ENCODE results near the gene DIP2C. TPM values are rescaled to one million over a fixed set of nuclear protein-coding genes. Genes with fewer than 3 reads are reported as not detected.
"Not testable (repeated sequence)": the region's sequence is repeated elsewhere in the genome, so short reads cannot be mapped to it uniquely, and the experiment has no call there.

The DIP2C gene
- total RNA-seq, 6 experiments from 2014 or later = 23.2 to 28.9 (median 26.3) TPM

DNA sequence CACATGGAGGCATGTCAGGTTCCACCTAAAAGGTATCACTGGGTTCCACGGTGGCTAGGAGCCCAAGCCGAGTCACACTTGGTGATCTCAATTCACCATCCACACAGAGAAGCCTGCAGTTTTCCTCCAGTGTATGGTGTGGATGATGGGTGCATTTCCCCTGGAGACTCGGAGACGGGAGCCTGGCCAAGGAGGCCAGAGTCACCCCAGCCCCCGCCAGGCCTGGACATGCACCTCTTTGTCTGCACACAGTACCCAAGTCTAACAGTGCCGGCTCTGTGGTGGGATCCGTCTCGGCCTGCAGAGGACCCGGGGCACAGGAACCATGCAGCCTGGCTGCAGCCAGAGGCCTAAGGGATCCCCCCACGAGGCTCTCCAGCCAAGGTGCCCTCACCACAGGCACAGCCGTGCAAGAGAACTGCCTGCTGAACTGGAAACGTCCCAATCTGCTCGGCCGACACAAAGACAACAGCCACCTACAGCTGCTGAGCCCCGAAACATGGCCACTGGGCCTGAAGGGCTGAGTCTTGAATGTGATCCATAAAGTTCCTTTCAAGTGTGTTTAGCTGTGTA is 75.2 kb downstream of the DIP2C start:
- Mint-ChIP-seq H3K9me3 (no peaks in the 10 kb centered on the region; the same call in 1 of the 2 replicates), H3K36me3 (ENCODE audit: low read depth) (peaks cover 10% of the 10 kb centered on the region; the same call in 1 of the 2 replicates), H3K4me1 (ENCODE audit: low read depth) (peaks cover 80% of the 10 kb centered on the region), H3K4me3 (no peak overlapping the region; the same call in 1 of the 2 replicates), H3K27ac (peak overlapping the region; percentile 89; the same call in 1 of the 2 replicates), H3K27me3 (ENCODE audit: insufficient read depth) (peaks cover 4% of the 10 kb centered on the region)
- DNase-seq = no peak
- TF ChIP-seq CTCF (IDR thresholded peaks at IDR 0.05) = no peak

DNA sequence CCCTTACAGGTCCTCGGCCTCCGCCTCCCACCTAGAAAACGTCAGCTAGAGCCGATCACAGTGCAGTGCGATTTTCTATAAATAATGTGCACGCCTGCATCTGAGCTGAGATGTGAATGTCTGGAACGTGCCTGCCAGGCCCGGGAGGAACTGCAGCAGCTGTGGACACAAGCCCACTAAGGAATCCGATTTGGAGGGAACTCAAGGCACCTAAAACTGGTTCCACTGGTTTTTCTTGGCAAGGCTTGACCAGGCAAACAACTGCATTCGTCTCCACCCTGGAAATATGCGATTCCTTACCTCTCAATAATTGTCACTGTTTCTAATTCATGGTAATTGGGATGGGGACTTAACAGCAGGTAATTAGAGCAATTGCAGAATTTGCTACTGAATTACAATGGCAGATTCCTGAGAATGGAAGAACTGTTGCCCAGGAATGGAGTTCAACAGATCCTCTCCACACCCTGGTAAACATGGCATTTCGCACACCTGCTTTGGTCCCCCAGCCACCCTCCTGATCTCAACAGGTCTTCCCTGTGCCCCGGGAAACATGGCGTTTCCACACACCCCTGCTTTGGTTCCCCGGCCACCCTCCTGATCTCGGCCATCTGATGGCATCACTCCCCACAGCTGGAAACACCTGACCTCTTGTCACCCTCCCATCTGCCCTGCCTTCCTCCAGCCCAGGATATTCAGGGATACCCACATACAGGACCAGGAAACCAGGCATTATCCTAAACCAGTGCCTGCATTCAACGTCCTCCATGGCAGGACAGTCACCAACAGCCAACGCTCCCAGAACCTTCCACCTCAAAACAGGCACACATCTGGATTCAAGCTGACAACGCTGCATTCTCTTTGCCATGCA is 76.0 kb downstream of the DIP2C start:
- peaks cover 10% of the 10 kb centered on the region; the same call in 1 of the 2 replicates for H3K36me3 Mint-ChIP-seq (ENCODE audit: low read depth)

GRCh38 chr10:612696-613095 is 76.8 kb downstream of the DIP2C start:
- no peak overlapping the region for H3K4me3 Mint-ChIP-seq

More for the DNA sequence above, 76.0 kb downstream of the DIP2C start:
- Mint-ChIP-seq H3K27me3 (ENCODE audit: insufficient read depth) (peaks cover 4% of the 10 kb centered on the region), H3K27ac (no peak overlapping the region), H3K4me3 (no peak overlapping the region), H3K4me1 (ENCODE audit: low read depth) (peaks cover 82% of the 10 kb centered on the region), H3K9me3 (no peaks in the 10 kb centered on the region; the same call in 1 of the 2 replicates)
- DNase-seq = no peak
- TF ChIP-seq CTCF (IDR thresholded peaks at IDR 0.05) = no peak

DNA sequence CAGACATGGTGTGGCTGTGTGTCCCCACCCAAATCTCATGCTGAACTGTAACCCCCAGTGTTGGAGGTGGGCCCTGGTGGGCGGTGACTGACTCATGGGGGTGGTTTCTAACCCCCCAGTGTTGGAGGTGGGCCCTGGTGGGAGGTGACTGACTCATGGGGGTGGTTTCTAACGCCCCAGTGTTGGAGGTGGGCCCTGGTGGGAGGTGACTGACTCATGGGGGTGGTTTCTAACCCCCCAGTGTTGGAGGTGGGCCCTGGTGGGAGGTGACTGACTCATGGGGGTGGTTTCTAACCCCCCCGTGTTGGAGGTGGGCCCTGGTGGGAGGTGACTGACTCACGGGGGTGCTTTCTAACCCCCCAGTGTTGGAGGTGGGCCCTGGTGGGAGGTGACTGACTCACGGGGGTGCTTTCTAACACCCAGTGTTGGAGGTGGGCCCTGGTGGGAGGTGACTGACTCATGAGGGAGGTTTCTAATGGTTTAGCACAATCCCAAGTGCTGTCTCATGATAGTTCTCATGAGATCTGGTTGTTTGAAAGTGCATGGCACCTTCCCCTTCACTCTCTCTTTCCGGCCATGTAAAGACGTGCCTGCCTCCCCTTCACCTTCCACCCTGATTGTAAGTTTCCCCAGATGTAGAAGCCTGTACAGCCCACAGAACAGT is 78.7 kb downstream of the DIP2C start:
- peak; percentile 70 for DNase-seq
- peaks cover 66% of the 10 kb centered on the region for H3K4me1 Mint-ChIP-seq (ENCODE audit: low read depth)
- H3K4me3 Mint-ChIP-seq = peak overlapping the region; percentile 51
- H3K9me3 Mint-ChIP-seq; H3K27me3 Mint-ChIP-seq (ENCODE audit: insufficient read depth): not testable (repeated sequence)
- H3K27ac Mint-ChIP-seq = peak overlapping the region; percentile 88
- peaks cover 14% of the 10 kb centered on the region; the same call in 1 of the 2 replicates for H3K36me3 Mint-ChIP-seq (ENCODE audit: low read depth)

More at GRCh38 chr10:612696-613095, 76.8 kb downstream of the DIP2C start:
- TF ChIP-seq CTCF (IDR thresholded peaks at IDR 0.05) = no peak
- H3K36me3 Mint-ChIP-seq (ENCODE audit: low read depth) = peaks cover 10% of the 10 kb centered on the region; the same call in 1 of the 2 replicates
- no peaks in the 10 kb centered on the region; the same call in 1 of the 2 replicates for H3K9me3 Mint-ChIP-seq
- no peak for DNase-seq
- H3K27ac Mint-ChIP-seq = no peak overlapping the region; the same call in 1 of the 2 replicates
- peaks cover 76% of the 10 kb centered on the region for H3K4me1 Mint-ChIP-seq (ENCODE audit: low read depth)
- H3K27me3 Mint-ChIP-seq (ENCODE audit: insufficient read depth) = peaks cover 4% of the 10 kb centered on the region

GRCh38 chr10:609868-610545 is 79.5 kb downstream of the DIP2C start:
- TF ChIP-seq CTCF (IDR thresholded peaks at IDR 0.05) = no peak
- Mint-ChIP-seq H3K36me3 (ENCODE audit: low read depth) (peaks cover 14% of the 10 kb centered on the region; the same call in 1 of the 2 replicates), H3K27me3 (ENCODE audit: insufficient read depth) (no peaks in the 10 kb centered on the region; the same call in 1 of the 2 replicates), H3K4me3 (peak overlapping the region; percentile 34; the same call in 1 of the 2 replicates), H3K27ac (peak overlapping the region; percentile 88), H3K9me3 (no peaks in the 10 kb centered on the region; the same call in 1 of the 2 replicates), H3K4me1 (ENCODE audit: low read depth) (peaks cover 66% of the 10 kb centered on the region)
- DNase-seq = no peak

All from HFFc6 (cell line).